Lower leg skin (tissue), 3 donors: Measurements from ENCODE around the gene IRF2.

Experiments
- POLR2A ChIP-seq, 2 donors: fragments of 450-650 bp; IDR thresholded peaks; one replicate each; pipeline ENCODE4 v1.6.1; 2016 to 2017; ENCODE audit warnings: antibody characterized with exemption in 2 of 2, mild to moderate bottlenecking in 1 of 2, moderate library complexity in 1 of 2
- TF ChIP-seq, protein P1 (sequence below), 3 donors: fragments of 450-650 bp; IDR thresholded peaks; one replicate each; pipeline ENCODE4 v1.5.1; 2016; ENCODE audit warnings: antibody characterized with exemption in 3 of 3, mild to moderate bottlenecking in 3 of 3, moderate library complexity in 2 of 3

DNA sequence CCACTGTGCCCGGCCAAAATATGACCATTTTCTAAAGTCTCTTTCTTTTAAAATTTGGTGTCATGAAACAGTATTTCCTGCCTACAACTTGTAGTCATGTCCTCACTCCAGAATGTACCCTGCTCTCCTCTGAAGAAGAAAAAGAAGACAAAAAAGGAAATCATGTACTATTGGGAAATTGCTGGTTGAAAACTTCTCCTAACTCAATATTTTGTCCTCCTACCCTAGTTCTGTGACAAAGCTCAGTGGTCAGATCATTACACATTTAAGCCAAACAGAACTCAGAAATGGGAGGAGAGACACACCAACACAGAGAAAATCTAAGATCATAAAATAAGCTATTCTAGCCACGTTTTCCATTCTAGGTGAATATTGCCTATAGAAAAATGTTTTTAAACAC, 127.7 kb downstream of the IRF2 start:
- TF ChIP-seq, protein P1, sequence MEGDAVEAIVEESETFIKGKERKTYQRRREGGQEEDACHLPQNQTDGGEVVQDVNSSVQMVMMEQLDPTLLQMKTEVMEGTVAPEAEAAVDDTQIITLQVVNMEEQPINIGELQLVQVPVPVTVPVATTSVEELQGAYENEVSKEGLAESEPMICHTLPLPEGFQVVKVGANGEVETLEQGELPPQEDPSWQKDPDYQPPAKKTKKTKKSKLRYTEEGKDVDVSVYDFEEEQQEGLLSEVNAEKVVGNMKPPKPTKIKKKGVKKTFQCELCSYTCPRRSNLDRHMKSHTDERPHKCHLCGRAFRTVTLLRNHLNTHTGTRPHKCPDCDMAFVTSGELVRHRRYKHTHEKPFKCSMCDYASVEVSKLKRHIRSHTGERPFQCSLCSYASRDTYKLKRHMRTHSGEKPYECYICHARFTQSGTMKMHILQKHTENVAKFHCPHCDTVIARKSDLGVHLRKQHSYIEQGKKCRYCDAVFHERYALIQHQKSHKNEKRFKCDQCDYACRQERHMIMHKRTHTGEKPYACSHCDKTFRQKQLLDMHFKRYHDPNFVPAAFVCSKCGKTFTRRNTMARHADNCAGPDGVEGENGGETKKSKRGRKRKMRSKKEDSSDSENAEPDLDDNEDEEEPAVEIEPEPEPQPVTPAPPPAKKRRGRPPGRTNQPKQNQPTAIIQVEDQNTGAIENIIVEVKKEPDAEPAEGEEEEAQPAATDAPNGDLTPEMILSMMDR (IDR thresholded peaks at IDR 0.05): no peak
- no peak for TF ChIP-seq POLR2A (IDR thresholded peaks at IDR 0.05)
